Erythroblast (primary cell): ENCODE measurements around the gene RTP5.

ENCODE experiments used
- GATA1 ChIP-seq: IDR thresholded peaks from 2 replicates; pipeline ENCODE4 v1.6.1; 2011; ENCODE audit warnings: low read depth, mild to moderate bottlenecking, control low read depth, low read length, moderate library complexity
- POLR2A ChIP-seq: IDR thresholded peaks from 2 replicates; pipeline ENCODE4 v1.6.1; 2011; ENCODE audit warnings: mild to moderate bottlenecking, low read length

GRCh38 chr2:241885291-241885945, 15.9 kb downstream of the RTP5 start:
- TF ChIP-seq POLR2A (no peak), GATA1 (no peak)
